ENCODE data around the gene TTC23L.
"Not testable (repeated sequence)": the region's sequence is repeated elsewhere in the genome, so short reads cannot be mapped to it uniquely, and the experiment has no call there.

TTC23L gene

DNA sequence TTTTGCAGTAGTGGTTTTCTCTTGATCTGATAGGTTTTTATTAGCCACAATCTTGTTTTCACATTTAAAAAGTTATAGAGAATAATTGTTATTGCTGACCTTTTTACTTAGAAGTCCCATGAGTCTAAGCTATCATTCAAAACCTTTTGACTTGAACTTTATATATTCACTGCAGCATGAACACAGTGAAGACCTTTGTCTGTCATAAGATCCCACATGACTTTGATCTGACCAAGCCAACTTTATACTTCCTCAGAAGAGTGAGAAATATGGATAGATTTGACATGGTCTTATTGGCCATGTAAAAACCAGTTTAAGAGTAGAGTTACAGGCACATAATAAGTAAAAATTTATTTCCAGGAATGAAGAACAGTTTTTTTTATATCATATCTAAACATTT, 42.3 kb downstream of the TTC23L start:
- no peak for DNase-seq

DNA sequence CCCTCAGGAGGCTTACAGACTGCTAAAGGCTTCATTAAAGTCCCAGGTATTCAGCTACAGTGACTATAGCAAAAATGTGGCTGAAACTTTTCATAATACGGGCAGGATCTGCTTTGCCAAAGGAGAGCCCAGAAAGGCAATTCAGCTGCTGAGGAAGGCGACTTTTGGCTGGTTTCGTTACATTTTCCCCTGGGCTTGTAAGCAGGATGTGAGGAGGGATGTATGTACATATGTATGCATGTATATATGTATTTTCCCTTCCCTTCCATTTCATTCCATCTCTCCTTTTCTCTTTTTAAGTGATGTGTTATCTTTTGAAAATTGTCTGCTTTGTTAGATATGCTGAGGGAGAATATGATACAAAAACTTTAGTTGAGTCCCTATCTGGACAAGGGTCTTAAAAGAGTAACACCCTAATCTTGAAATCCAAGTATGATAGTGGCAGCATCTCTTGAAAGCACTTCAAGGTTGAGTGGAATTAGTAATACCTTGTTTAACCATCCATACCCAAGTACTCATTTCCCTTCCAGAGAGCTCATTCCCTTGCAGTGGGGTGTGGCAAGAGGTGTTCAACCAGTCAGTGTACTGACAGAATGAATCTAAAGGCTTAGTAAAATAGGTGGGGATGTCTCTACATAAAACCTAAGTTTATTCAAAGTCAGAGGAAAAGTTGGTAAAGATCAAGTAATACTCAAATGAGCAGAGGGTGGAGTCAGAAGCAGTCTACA, 47.6 kb downstream of the TTC23L start:
- DNase-seq = no peak

DNA sequence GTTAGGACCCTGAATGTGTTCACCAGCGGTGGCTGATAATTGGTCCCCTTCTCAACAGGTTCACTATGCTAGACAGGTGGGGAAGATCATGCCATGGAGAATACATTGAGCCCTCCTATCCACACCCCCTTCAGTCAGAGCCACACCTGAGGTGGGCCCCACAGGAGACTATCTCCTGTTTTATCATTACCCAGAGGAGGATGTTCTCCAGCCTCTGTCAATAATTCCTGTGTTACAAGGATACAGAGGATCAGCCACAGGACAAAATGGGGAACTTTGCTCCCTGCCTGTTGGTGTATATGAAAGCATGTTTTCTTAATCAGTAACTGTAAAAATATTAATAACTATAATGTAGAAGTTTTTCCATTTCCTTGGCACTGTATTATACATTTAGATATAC, 50.4 kb downstream of the TTC23L start:
- DNase-seq = no peak

DNA sequence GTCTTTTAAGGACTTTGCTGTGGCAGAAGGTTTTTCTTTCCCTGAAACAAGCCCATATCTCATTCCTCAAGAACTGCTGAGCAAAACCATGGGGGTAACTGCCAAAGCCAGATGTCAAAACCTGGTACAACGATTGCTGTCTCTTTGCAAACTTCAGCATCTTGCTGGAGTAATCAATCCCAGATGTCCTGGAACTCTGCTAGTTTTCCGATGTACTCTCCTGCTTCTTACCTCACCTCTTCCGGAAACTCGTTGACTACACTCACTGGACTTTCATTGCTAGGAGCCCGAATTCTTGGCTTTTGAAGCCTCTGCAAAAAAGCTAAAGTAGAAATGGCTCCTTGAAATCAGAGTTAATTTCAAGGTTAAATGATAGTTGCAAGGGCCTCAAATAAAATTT, 53.0 kb downstream of the TTC23L start:
- DNase-seq = no peak

DNA sequence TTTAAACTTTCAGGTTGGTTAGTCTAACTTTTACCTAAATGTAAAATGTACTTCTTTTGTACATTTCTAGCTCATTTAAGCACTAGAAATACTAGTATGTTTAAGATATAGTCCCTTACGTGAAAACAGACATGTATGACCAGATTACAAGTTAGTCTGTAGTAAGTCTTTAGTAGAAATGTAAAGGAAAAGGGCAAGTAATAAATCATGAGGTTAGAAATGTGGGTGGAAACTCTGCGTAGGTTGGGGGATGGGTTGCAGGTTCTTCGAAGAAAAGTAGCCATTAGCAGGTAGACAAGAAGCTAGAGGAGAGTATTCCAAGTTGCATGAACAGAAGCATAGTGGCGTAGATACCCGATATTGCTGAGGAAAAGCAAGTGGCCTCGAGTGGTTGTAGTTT, 53.5 kb downstream of the TTC23L start:
- no peak for DNase-seq

DNA sequence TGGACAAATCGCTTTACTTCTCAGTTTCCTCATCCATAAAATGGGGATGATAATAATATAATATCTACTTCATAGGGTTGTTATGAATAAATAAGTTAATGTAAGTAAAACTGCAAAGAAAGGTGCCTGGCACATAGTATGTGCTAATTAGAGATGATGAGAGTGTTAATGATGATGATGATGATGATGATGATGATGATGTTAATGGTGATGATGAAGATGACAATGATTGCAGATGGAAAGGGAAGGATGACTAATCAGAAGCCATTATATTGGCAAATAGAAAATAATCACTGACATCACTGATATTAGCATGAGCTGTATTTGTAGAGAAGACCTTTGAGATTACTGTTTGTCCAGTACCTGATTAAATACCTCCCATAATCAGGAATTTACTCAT, 55.8 kb downstream of the TTC23L start:
- no peak for DNase-seq

DNA sequence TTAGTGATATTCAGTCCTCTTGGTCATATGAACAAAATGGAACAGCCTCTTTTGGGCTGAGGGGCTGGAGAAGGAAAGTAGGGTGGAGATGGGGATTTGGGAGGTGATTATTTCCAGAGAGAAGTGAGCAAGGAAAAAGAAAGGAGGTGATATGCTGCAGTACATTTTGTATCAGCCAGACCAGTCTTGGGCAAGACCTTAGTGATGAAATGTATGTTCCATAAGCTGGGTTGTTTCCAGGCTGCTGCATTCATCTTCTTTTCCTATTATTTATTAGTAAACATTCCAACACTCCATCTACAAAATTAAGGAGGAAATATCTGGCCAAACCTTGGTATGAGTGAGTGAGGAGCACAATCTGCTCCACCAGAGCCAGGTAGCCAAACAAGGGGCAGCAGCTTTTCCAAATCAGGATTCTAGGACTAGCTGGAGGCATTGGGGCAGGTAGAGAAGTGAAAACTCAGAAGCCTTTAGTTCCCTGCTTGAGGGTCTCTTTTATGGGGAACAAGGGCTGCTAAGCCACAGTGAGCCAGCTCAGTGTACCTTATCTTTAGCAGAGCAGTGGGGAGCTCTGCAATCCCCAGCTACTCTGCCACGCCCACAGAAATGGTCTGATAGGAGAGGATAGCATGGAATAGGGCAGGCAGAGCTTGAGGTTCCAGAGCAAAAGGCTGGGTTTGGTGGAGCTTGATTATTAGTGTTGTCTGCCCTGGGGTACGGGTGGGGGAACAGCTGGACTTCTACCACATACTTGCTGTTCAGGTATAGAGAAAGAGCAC, 56.9 kb downstream of the TTC23L start:
- no peak for DNase-seq

DNA sequence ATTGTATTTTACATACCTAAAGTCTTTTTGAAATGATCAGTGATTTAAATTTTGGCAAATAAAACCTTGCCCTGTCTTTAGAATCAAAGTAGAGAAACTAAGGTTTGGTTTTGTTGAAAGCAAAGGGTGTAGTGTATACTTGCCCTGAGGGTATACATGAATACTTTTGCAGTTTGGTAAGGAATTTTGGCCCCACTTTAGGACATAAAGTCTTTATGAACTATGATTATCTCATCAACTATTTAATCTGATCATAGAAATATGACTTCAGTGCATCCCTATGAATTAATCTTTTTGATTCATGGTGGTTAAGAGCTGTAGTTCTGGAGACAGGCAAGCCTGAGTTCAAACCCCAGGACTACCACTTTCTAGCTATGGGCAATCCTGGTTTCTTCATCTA, 58.7 kb downstream of the TTC23L start:
- DNase-seq = no peak

DNA sequence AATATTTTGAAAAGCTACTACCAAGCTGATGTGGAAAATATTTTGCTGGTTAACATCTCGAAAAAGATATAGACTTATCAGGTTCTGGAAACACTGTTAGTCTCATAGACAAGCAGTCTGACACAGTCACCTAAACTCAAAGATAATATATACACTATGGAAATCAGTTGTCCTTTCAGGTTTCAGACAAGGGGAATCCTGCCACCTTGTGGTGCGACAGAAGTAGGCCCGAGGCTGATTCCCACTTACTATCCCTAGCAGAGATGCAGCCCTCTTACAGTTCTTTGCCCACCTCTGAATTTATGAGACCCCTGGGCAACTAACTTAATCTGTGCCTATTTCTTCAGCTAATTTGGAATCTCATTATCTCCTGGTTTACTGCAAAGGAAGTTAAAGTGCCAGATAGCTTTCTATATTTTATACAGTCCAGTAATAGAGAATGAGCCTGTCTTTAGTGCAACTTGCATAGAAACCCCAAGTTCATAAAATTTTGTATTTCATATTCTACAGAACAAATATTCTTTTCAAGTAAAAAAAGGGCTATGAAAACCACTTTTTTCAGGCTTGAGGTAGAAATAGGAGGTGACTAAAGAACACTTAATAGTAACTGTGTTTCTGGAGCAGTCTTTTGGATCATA, 59.4 kb downstream of the TTC23L start:
- DNase-seq = peak; percentile 60

DNA sequence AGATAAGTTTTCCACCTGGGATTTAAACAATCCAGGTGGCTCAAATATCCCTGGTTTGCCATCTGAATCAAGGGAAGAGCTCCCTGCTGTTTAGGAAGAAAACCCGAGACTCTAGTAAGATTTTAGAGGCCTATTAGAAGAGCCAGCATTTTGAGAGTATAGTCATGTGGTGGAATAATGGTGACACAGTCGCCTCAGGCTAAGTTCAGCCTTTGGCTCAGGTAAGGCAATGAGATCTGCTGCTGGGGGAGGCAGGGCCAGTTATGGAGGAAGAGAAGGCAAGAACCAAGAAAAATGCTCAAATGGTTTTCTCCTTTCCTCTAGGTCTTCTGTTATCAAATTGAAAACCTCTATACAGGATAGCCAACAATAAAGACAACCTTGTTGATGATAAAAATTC, 60.1 kb downstream of the TTC23L start:
- DNase-seq = no peak

DNA sequence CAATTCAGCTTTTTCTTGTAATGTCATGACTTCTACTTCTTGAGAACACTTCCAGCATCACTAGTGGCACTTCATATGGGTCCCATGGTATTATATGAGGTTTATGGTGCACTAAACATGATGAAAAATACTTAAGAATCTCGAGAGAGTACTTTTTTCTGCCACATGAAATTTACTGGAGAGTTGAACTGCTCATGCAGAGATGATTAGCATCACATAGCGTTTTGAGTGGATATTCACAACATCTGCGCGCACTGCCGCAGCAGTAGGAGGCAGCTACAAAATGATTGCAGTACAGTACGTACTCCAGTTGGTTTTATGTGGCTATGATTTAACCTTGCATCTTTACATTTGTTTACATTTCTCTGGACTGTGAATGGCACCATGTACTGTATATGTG, 61.7 kb downstream of the TTC23L start:
- no peak for DNase-seq

DNA sequence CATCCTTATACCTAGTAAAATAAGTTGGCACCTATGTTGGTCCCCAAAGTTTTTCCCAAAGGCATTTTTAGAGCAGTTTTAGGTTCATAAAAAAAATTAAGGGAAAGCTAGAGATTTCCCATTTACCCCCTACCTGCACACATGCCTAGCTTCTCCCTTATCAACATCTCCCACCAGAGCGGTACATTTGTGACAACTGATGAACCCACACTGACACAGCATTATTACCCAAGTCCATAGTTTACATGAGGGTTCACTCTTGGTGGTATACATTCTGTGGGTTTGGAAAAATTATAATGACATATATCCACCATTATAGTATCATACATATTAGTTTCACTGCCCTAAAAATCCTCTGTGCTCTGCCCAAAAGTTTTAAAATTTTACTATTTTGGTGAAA, 64.3 kb downstream of the TTC23L start:
- DNase-seq = no peak

DNA sequence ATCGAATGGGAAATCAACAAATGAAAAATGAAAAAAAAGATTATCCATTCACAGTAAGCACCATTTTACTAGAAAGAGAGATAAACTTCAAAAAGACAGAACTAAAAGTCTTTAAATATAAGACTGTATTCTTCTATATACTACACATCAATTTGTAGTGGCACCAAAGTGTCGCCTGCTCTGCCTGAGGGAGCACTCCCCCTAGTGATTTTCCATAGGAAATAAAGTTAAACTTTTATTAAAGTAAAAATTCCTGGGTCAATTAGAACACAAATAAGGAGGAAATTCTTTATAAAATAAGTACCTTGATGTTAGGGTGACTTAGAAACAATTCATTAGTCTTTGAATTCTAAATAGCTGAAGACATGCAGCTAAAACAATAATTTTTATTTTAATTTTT, 66.6 kb downstream of the TTC23L start:
- DNase-seq = no peak

DNA sequence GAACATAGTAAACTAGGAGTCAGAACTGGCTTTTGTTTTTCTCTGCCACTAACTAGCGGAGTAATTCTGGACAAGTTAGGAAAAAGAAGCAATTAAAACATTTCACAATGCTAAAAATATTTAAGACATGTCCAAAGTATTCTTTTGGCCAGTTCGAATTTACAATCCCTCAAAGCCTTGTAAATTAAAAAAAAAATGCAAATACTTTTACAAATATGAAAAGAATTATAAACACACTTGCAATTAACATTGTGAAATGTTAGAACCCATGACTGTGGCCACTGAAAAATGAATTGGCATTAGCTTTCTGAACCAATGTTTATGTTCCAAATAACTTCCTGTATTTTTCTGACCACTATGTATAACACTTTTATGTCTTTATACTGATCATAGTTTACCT, 74.1 kb downstream of the TTC23L start:
- no peak for DNase-seq

DNA sequence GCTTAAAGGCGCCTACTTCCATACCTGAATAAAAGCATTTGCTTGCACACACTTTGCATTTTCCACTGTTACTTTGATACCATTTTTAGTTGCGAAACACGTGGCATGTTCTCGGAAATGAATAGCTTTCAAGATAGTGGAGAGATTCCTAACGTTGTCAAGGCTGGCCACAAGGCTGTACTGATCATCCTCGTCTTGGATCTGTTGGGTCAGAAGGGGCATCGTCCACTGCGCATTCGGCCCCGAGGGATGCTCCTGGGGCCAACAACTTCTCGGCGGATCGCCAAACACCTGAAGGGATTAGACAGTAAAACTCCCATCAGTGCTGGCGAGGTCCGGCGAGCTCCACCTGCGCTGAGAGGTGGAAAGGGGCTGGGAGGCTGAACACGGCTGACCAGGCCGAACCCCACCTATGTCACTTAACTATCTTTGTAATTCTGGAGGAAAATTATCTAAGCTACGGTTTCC, 75.7 kb downstream of the TTC23L start:
- DNase-seq = peak; percentile 33

DNA sequence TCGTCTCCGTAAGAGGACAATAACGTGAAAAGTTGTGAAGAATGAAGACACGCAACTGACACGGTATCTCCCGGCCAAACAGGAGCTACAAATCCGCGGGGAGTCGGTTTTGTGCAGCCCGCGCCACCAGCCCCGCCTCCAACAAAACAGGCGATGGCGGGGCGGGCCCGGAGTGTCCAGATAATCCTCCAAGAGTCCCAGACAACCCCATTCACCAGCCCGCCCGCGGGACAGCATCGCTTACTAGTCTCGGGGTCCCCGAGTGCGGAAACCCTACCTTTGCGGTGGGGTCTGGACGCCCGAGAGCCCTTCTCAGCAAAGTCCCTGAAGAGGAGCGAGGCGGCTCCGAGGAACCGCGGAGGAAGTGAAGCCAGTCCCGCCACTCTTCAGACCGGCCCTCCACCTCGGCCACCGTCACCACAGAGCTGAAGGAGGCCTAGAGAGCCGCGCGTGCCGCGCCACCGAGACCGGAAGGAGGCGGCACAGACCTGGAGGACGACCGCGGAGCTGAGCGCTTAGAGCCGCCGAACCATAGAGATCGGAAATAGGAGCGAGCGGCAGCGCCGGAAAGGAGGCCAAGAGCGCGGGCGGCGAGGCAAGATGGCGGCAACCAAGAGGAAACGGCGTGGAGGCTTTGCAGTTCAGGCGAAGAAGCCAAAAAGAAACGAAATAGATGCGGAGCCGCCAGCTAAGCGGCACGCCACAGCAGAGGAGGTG, 76.3 kb downstream of the TTC23L start, which contains the start of the genes BRIX1 and RAD1:
TSS of gene BRIX1 (plus strand) at position 573 of the 717 bp plus-strand sequence. CDS start at position 601, 28 bp downstream.
TSS of gene RAD1 (minus strand) at position 366 of the 717 bp plus-strand sequence. CDS start 612 bp downstream, outside the sequence.
- DNase-seq = peak; percentile 94

DNA sequence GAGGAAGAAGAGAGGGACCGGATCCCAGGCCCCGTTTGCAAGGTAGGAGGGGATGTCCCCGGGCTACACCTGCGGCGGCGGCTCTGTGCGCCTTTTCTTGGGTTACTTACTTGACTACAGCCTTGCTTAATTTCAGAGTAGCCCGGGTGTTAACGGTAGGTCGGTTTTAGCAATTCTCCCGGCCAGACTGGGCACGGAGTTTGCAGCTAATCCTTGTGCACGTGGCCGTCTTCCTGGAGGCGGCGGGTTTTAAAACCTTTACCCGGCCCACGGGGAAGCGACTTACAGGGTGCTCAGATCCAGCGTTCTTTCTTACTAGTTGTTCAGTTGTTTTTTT, 76.9 kb downstream of the TTC23L start:
- DNase-seq = no peak

DNA sequence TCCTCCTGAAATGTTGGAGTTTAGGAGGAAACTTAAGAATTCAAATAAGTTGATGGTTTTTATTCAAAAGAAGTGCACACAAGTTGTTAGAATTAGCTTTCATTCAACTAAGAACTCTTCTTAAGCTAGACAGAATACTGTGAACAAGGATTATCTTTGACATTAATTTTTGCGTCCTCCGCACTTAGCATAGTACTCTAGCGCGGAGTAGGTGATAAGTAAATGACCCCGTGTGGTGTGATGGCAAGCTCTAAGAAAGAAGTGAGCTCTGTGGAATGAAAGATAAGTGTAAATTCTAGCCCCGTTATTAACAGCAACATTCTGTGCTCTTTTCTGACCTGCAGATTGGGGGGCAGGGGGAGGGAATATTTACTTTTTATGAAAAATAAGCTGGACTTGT, 77.6 kb downstream of the TTC23L start:
- DNase-seq = no peak

DNA sequence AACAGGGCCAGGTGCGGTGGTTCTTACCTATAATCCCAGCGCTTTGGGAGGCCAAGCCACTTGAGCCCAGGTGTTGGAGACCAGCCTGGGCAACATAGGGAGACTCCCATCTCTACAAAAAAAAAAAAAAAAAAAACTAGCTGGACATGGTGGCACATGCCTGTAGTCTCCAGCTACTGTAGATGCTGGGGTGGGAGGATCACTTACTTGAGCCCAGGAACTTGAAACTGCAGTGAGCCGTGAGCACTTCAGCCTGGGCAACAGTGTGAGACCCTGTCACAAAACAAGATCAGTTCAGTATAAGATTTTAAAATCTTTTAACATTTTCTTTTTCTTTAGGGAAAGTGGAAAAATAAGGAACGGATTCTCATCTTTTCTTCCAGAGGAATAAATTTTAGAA, 79.1 kb downstream of the TTC23L start:
- no peak for DNase-seq

DNA sequence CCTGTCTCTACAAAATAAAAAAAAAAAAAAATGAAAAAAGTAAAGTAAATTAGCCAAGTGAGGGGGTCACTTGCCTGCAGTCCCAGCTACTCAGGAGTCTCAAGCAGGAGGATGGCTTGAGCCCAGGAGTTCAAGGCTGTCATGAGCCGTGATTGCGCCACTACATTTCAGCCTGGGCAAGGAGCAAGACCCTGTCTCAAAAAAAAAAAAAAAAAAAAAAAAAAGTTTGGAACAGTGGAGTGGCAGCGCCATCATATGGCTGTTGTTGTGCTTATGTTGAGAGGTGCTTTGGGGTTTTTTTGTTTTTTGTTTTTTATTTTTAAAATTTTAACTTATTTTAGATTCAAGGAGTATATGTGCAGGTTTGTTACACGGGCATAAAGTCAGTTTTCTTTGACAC, 80.1 kb downstream of the TTC23L start:
- no peak for DNase-seq

DNA sequence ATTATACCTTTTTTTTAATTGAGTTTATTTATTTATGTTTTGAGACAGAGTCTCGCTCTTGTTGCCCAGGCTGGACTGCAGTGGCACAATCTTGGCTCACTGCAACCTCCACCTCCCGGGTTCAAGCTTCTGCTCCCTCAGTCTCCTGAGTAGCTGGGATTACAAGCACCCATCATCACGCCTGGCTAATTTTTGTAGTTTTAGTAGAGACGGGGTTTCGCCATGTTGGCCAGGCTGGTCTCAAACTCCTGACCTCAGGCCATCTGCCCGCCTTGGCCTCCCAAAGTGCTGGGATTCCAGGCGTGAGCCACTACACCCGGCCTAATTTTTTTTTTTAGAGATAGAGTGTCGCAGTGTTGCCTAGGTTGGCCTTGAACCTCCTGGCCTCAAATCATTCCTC, 84.3 kb downstream of the TTC23L start:
- not testable (repeated sequence) for DNase-seq

DNA sequence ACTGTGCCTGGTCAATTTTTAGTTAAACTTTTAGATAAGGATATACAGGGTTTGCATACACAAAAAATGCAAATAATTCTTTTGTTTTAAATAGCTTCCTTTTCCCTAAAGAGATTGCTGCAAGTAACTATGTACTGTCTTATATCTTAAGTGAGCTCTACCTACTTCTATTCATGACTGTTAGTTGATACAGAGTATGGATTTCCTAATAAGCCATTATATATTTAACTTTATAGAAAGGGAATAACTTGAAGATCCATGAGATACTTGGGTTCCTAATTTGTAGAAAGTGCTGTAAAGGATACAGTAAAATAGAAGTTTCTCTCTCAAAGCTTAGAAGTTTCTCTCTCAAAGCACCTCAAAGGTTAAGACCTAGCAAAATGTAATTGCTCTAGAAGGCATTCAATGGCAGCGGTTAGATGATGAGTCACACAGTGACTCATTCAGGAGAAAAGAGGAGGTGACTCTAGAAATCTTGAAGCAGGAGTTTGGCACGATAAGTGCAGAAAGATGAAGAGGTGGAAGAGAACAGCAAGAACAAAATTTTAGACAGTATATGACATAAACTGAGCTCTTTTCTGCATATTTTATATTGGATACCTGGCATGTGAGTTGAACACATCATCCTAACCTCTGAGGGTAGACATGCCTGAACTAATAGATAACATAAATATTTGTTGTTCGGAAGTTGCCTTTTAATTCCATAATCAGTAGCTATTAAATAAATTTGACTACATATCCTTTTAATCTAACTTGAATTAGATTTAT, 84.9 kb downstream of the TTC23L start:
- no peak for DNase-seq

DNA sequence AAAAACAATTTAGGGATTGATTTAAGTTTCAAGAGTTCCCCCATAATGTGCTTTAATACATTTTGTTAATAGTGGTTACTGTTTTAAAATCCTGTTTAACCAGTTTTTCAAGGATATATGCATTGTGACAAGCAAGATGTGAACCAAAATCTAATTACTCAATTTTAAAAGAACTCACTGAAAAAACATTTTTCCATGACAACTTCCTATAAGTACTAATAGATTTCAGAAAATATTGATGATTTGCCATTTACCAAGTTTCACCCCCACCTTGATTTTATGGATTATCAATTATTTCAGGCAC, 85.5 kb downstream of the TTC23L start:
- DNase-seq = no peak
